ENCODE results near the gene RMRP. TPM values are rescaled to one million over a fixed set of nuclear protein-coding genes. Genes with fewer than 3 reads are reported as not detected.

Gene RMRP
- total and polyA plus RNA-seq, 10 of the 15 experiments (the other 5 are each of a cell fraction or from before 2014, with no cell fraction given): 12.0 to 42,450 (median 6,418) TPM; not detected in 4

GRCh38 chr9:35687306-35687705 is 29.5 kb upstream of the RMRP start:
- Histone ChIP-seq H3K27ac (ENCODE audit: control insufficient read depth, insufficient read depth) (no peak overlapping the region), H3K36me3 (ENCODE audit: control insufficient read depth in 2 of 2, insufficient read depth in 2 of 2, low read length in 1 of 2) (no peaks in the 10 kb centered on the region), H4K20me1 (ENCODE audit: control insufficient read depth, insufficient read depth) (no peaks in the 10 kb centered on the region), H2AFZ (ENCODE audit: control insufficient read depth, low read depth, low read length) (no peak overlapping the region), H3K9me3 (replicated peaks; ENCODE audit: control insufficient read depth, insufficient read depth, low read length) (no peaks in the 10 kb centered on the region), H3K27me3 (replicated peaks in 1 of 2; ENCODE audit: control insufficient read depth in 2 of 2, insufficient read depth in 2 of 2, low read length in 1 of 2) (no peaks in the 10 kb centered on the region; a peak in 1 of 4 replicates), H3K4me1 (ENCODE audit: control insufficient read depth, insufficient read depth, low read length) (peaks cover 3% of the 10 kb centered on the region; the same call in 1 of the 2 replicates), H3K4me2 (ENCODE audit: control insufficient read depth, insufficient read depth) (no peak overlapping the region), H3K4me3 (no peak overlapping the region), H3K9ac (ENCODE audit: control insufficient read depth, insufficient read depth, low read length) (no peak overlapping the region), H3K79me2 (ENCODE audit: control insufficient read depth, insufficient read depth, low read length) (no peaks in the 10 kb centered on the region; the same call in 1 of the 2 replicates)
- in situ Hi-C loops (cut with MboI): no loop called here
- POLR2A ChIA-PET: interaction anchor here (1.1 to 1.4 kb wide), 2 partner anchors 30 to 40 kb away, joined by 4 to 6 read pairs; partner anchors contain the start of gene RMRP
- RAD21 ChIA-PET (ENCODE audit: unreplicated experiment): interaction anchor here (1.2 kb wide), 1 partner anchor 9 kb away, joined by 3 read pairs; no protein-coding TSS in a partner anchor
- FAIRE-seq (no peak), ATAC-seq (no peak), DNase-seq (ENCODE audit: low read depth, low spot score) (no peak)
- no peak for TF ChIP-seq TBL1XR1 (IDR thresholded peaks at IDR 0.05; ENCODE audit: low read depth, low read length)
- TF ChIP-seq TARDBP (IDR thresholded peaks at IDR 0.05; ENCODE audit: borderline replicate concordance): no peak
- no peak for TF ChIP-seq CEBPZ (IDR thresholded peaks at IDR 0.05; ENCODE audit: low read depth, low read length)
- TF ChIP-seq MYB (IDR thresholded peaks at IDR 0.05; ENCODE audit: borderline replicate concordance, low read depth, low read length): no peak
- no peak for TF ChIP-seq ZBTB33 (IDR thresholded peaks at IDR 0.05)
- TF ChIP-seq HDGF (IDR thresholded peaks at IDR 0.05): no peak
- no peak for TF ChIP-seq LARP7 (IDR thresholded peaks at IDR 0.05)
- no peak for TF ChIP-seq MTA2 (IDR thresholded peaks at IDR 0.05; ENCODE audit: low read depth)
- TF ChIP-seq ZNF217 (IDR thresholded peaks at IDR 0.05): no peak
- SMC1A ChIA-PET (ENCODE audit: uncharacterized antibody, unreplicated experiment): interaction anchor here (0.8 to 2.0 kb wide), 3 partner anchors 10 to 40 kb away, joined by 3 to 7 read pairs (median 5); no protein-coding TSS in a partner anchor
- BruUV-seq (replicated peaks): no TSS peak
- intact Hi-C loops (cut with micrococcal nuclease; ENCODE audit: unreplicated experiment): no loop called here
- WGBS (ENCODE audit: insufficient coverage, insufficient replicate concordance, low lambda C conversion rate, missing lambda C conversion rate): 45% methylated on average over 2 of the region's 2 CpGs
- CTCF ChIA-PET: interaction anchor here (1.4 to 15.2 kb wide), 4 partner anchors 10 to 139 kb away, joined by 4 to 227 read pairs (median 12); partner anchors contain the start of genes ARHGEF39, CCDC107 and RMRP
